ENCODE measurements around the gene DOCK4.

DNA sequence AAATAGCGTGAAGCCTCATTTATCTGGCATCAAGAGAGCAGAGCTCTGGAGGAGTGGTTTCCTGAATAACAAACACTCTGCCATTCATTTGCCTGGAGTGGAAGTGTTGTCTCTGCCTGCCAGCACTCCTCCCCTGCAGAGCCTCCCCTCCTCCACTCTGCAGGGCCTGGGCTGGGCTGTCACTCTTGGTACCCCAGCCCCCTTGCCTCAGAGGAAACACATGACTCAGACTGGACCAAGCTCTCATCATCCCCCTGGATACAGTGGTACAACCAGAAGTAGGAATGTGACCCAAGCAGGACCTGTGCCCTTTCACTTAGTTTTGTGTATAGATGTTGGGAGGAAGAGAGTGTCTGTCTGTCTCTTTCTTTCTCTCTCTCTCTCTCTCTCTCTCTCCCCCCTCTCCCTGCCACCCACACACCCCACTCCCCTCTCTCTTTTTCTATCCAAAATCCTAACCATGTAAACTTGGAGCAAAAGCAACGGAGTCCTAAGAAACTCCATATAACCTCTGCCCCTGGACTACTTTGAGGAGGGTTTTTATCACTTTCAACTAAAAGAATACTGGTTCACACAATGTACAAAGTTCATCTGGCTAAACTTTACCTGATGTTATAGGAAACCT, 43.9 kb downstream of the DOCK4 start:
- TF ChIP-seq POLR2A (IDR thresholded peaks at IDR 0.05), result no peak
- TF ChIP-seq, protein P1, sequence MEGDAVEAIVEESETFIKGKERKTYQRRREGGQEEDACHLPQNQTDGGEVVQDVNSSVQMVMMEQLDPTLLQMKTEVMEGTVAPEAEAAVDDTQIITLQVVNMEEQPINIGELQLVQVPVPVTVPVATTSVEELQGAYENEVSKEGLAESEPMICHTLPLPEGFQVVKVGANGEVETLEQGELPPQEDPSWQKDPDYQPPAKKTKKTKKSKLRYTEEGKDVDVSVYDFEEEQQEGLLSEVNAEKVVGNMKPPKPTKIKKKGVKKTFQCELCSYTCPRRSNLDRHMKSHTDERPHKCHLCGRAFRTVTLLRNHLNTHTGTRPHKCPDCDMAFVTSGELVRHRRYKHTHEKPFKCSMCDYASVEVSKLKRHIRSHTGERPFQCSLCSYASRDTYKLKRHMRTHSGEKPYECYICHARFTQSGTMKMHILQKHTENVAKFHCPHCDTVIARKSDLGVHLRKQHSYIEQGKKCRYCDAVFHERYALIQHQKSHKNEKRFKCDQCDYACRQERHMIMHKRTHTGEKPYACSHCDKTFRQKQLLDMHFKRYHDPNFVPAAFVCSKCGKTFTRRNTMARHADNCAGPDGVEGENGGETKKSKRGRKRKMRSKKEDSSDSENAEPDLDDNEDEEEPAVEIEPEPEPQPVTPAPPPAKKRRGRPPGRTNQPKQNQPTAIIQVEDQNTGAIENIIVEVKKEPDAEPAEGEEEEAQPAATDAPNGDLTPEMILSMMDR (IDR thresholded peaks at IDR 0.05), result no peak

Data from testis (tissue), 2 donors.